HG03575 (cell line): ENCODE measurements around the gene PNMA8B.
"Not testable (repeated sequence)": the region's sequence is repeated elsewhere in the genome, so short reads cannot be mapped to it uniquely, and the experiment has no call there.

Source experiments
- ATAC-seq: cut with Tn5 transposase; IDR thresholded peaks from one replicate; pipeline ENCODE4 v1.9.1; 2021; ENCODE audit not compliant: unreplicated experiment, insufficient number of reproducible peaks, low FRiP score; ENCODE audit errors: extremely low read depth

Gene PNMA8B

GRCh38 chr19:46495786-46496099, at the start of gene PNMA8B:
TSS of gene PNMA8B (minus strand) at chr19:46495867. CDS start at chr19:46495465, 402 bp downstream.
- no peak for ATAC-seq

- no peak for ATAC-seq
Measured at GRCh38 chr19:46544651-46545050, 49.0 kb upstream of the PNMA8B start.

- no peak for ATAC-seq
Measured at GRCh38 chr19:46542428-46543230, 47.0 kb upstream of the PNMA8B start.

GRCh38 chr19:46537136-46538097, 41.8 kb upstream of the PNMA8B start:
- no peak for ATAC-seq

GRCh38 chr19:46536391-46536790, 40.7 kb upstream of the PNMA8B start:
- ATAC-seq = no peak

- no peak for ATAC-seq
Measured at GRCh38 chr19:46533621-46534081, 38.0 kb upstream of the PNMA8B start.

- ATAC-seq = no peak
Measured at GRCh38 chr19:46533078-46533620, 37.5 kb upstream of the PNMA8B start.

- no peak for ATAC-seq
Measured at GRCh38 chr19:46530636-46531035, 35.0 kb upstream of the PNMA8B start.

GRCh38 chr19:46529622-46530451, 34.2 kb upstream of the PNMA8B start:
- no peak for ATAC-seq

- ATAC-seq = no peak
Measured at GRCh38 chr19:46528601-46529590, 33.2 kb upstream of the PNMA8B start.

GRCh38 chr19:46526801-46527200, 31.1 kb upstream of the PNMA8B start:
- ATAC-seq = not testable (repeated sequence)

GRCh38 chr19:46524308-46524707, 28.6 kb upstream of the PNMA8B start:
- ATAC-seq = no peak

GRCh38 chr19:46522988-46523387, 27.3 kb upstream of the PNMA8B start:
- ATAC-seq = not testable (repeated sequence)

GRCh38 chr19:46521241-46521868, 25.7 kb upstream of the PNMA8B start:
- no peak for ATAC-seq

- no peak for ATAC-seq
Measured at GRCh38 chr19:46520616-46521015, 24.9 kb upstream of the PNMA8B start.

GRCh38 chr19:46517471-46517870, 21.8 kb upstream of the PNMA8B start:
- ATAC-seq = no peak

GRCh38 chr19:46515879-46516350, 20.2 kb upstream of the PNMA8B start:
- ATAC-seq = no peak
